Calu3 (cell line): ENCODE results near the gene C9orf57. TPM values are rescaled to one million over a fixed set of nuclear protein-coding genes. Genes with fewer than 3 reads are reported as not detected.

Experiments
- BruUV-seq: library from RNA; stranded (reverse); fragments of 400-500 nt; replicated peaks from 2 replicates; lab custom pipeline; 2021; lab: Mats Ljungman, UMichigan
- CTCF ChIA-PET: fragments of 300-600 bp; sonication (Branson Sonifier 250); formaldehyde crosslinking; loops from one replicate; lab custom pipeline; 2022; ENCODE audit warnings: antibody characterized with exemption; lab: Charles Lee
- DNase-seq: peaks from one replicate; pipeline ENCODE4 v3.0.0; 2022
- H3K27ac Mint-ChIP-seq: one replicate; pipeline ENCODE4 v1.8.0; 2022; ENCODE audit warnings: mixed read lengths; ENCODE audit not compliant: unreplicated experiment
- H3K27me3 Mint-ChIP-seq: one replicate; pipeline ENCODE4 v1.8.0; 2022; ENCODE audit warnings: mixed read lengths; ENCODE audit not compliant: unreplicated experiment
- H3K36me3 Mint-ChIP-seq: one replicate; pipeline ENCODE4 v1.8.0; 2022; ENCODE audit warnings: mild to moderate bottlenecking, moderate library complexity, mixed read lengths; ENCODE audit not compliant: insufficient read depth, unreplicated experiment
- H3K4me1 Mint-ChIP-seq: one replicate; pipeline ENCODE4 v1.8.0; 2022; ENCODE audit warnings: mild to moderate bottlenecking, low read depth, mixed read lengths; ENCODE audit not compliant: unreplicated experiment
- H3K4me3 Mint-ChIP-seq: one replicate; pipeline ENCODE4 v1.8.0; 2022; ENCODE audit warnings: mild to moderate bottlenecking, low read depth, moderate library complexity, mixed read lengths; ENCODE audit not compliant: unreplicated experiment
- H3K9me3 Mint-ChIP-seq: one replicate; pipeline ENCODE4 v1.8.0; 2022; ENCODE audit warnings: low read depth, mixed read lengths; ENCODE audit not compliant: unreplicated experiment
- CTCF ChIP-seq: fragments of 200-600 bp; IDR thresholded peaks from one replicate; pipeline ENCODE4 v1.8.0; 2022; ENCODE audit warnings: antibody characterized with exemption; ENCODE audit not compliant: unreplicated experiment
- intact Hi-C: fragments of 100-400 bp; cut with micrococcal nuclease; formaldehyde crosslinking; loops from one replicate; pipeline ENCODE4 v1.10.0; 2022; ENCODE audit not compliant: unreplicated experiment
- total RNA-seq: library from RNA; stranded (reverse); gene quantifications from 2 replicates; pipeline ENCODE4 v1.2.3, GENCODE V29; 2022

Gene C9orf57
- total RNA-seq, 1 experiment from 2014 or later: not detected

- TF ChIP-seq CTCF: no peak
- no peaks in the 10 kb centered on the region for H3K9me3 Mint-ChIP-seq
- peaks cover 9% of the 10 kb centered on the region for H3K36me3 Mint-ChIP-seq
- CTCF ChIA-PET: no interaction called here
- DNase-seq: peak; percentile 62
- BruUV-seq: no TSS peak
- no peak overlapping the region for H3K4me3 Mint-ChIP-seq
- peak overlapping the region; percentile 58 for H3K27ac Mint-ChIP-seq
- intact Hi-C loops: no loop called here
- no peaks in the 10 kb centered on the region for H3K27me3 Mint-ChIP-seq
- peaks cover 38% of the 10 kb centered on the region for H3K4me1 Mint-ChIP-seq
These were observed 18.6 kb downstream of the C9orf57 start for GRCh38 chr9:72041775-72042194.

- Mint-ChIP-seq H3K4me3 (no peak overlapping the region), H3K27me3 (no peaks in the 10 kb centered on the region), H3K4me1 (peaks cover 34% of the 10 kb centered on the region), H3K27ac (peak overlapping the region; percentile 58), H3K36me3 (peaks cover 9% of the 10 kb centered on the region), H3K9me3 (no peaks in the 10 kb centered on the region)
- intact Hi-C loops: no loop called here
- BruUV-seq: no TSS peak
- no peak for TF ChIP-seq CTCF
- no peak for DNase-seq
- CTCF ChIA-PET: no interaction called here
These were observed 19.0 kb downstream of the C9orf57 start for GRCh38 chr9:72041369-72041768.

GRCh38 chr9:72039532-72039931, 20.9 kb downstream of the C9orf57 start:
- no TSS peak for BruUV-seq
- no peak for TF ChIP-seq CTCF
- Mint-ChIP-seq H3K9me3 (no peaks in the 10 kb centered on the region), H3K36me3 (peaks cover 9% of the 10 kb centered on the region), H3K27me3 (no peaks in the 10 kb centered on the region), H3K27ac (no peak overlapping the region), H3K4me3 (no peak overlapping the region), H3K4me1 (peaks cover 34% of the 10 kb centered on the region)
- intact Hi-C loops: loop anchor here (1.0 to 5.0 kb wide), 4 partner anchors 109 to 783 kb away; partner anchors contain the start of gene GDA
- DNase-seq: no peak
- CTCF ChIA-PET: interaction anchor here (0.6 to 1.5 kb wide), 6 partner anchors 63 to 236 kb away, joined by 3 to 14 read pairs (median 4); no protein-coding TSS in a partner anchor

GRCh38 chr9:72038890-72039410, 21.5 kb downstream of the C9orf57 start:
- Mint-ChIP-seq H3K27ac (peak overlapping the region; percentile 72), H3K9me3 (no peaks in the 10 kb centered on the region), H3K36me3 (peaks cover 9% of the 10 kb centered on the region), H3K4me1 (peaks cover 34% of the 10 kb centered on the region), H3K4me3 (no peak overlapping the region), H3K27me3 (no peaks in the 10 kb centered on the region)
- CTCF ChIA-PET: interaction anchor here (0.5 to 1.5 kb wide), 7 partner anchors 62 to 237 kb away, joined by 3 to 14 read pairs (median 3); no protein-coding TSS in a partner anchor
- intact Hi-C loops: loop anchor here (1.0 to 5.0 kb wide), 4 partner anchors 110 to 783 kb away; partner anchors contain the start of gene GDA
- no TSS peak for BruUV-seq
- DNase-seq: peak; percentile 72
- peak; percentile 87 for TF ChIP-seq CTCF
